Mucosa of stomach (tissue), 1 donor: ENCODE results near the gene LRMDA.

Experiments used
- H3K27me3 ChIP-seq: one replicate; pipeline ENCODE4 v1.7.0; 2013; ENCODE audit warnings: mild to moderate bottlenecking, low read length; ENCODE audit not compliant: control insufficient read depth, insufficient read depth
- H3K36me3 ChIP-seq: one replicate; pipeline ENCODE4 v1.7.0; 2013; ENCODE audit warnings: low read length; ENCODE audit not compliant: control insufficient read depth, insufficient read depth
- H3K4me1 ChIP-seq: one replicate; pipeline ENCODE4 v1.7.0; 2013; ENCODE audit warnings: mild to moderate bottlenecking, low read length; ENCODE audit not compliant: control insufficient read depth, insufficient read depth
- H3K4me3 ChIP-seq: one replicate; pipeline ENCODE4 v1.7.0; 2013; ENCODE audit warnings: low read length
- H3K9ac ChIP-seq: one replicate; pipeline ENCODE4 v1.7.0; 2013; ENCODE audit warnings: mild to moderate bottlenecking, low read length, moderate library complexity
- H3K9me3 ChIP-seq: one replicate; pipeline ENCODE4 v1.7.0; 2013; ENCODE audit warnings: mild to moderate bottlenecking, low read length, moderate library complexity; ENCODE audit not compliant: control insufficient read depth
- donor health status: Pancreatic carcinoma.

The LRMDA gene

DNA sequence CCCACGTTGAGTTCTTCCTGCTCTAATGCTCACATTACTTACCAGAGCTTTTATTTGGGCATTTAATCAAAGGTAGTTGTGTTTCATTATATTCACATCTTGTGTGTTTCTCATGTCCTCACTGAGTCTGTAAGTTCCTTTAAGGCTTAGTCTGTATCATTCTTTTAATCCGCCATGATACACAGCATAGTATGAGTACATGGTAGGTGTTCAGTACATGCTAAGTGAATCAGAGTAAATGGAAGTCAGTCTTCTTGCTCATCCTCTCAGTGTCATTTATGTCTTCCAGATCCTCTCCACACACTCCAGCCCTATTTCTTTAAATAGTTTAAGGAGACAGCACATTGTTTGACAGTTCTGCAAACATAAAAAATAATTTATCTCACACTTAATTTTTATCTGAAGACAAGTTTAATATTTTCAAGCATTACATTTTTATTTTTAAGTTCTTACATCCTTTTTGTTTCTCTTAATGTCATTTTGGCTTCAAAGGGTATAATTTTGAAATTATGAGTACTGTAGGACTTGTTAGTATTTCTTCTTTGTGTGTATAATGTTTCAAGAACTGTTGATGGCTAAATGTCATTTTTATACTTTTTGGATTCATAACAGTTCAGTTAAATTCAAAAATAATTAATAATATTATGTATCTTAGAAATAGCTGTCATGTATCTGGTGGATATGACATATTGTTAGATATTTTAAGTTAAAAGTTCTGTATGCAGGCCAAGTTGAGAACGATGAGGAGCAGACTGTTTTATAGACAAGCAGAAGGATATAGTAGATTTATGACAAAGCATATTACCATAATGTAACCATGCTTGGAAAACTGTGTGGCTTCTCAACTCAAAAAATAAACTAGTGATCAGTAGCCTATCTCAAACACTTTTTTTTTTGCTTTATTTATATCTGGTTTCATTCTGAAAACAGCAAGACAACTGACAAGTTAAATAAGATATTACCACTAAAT lies 342.7 kb downstream of the LRMDA start:
- H3K4me1 ChIP-seq, result peaks cover 29% of the 10 kb centered on the region
- H3K36me3 ChIP-seq, result no peaks in the 10 kb centered on the region
- no peak overlapping the region for H3K9ac ChIP-seq
- no peaks in the 10 kb centered on the region for H3K27me3 ChIP-seq
- no peak overlapping the region for H3K4me3 ChIP-seq
- no peaks in the 10 kb centered on the region for H3K9me3 ChIP-seq

- peaks cover 29% of the 10 kb centered on the region for H3K4me1 ChIP-seq
Observed at GRCh38 chr10:75774783-75775490, 343.5 kb downstream of the LRMDA start.

DNA sequence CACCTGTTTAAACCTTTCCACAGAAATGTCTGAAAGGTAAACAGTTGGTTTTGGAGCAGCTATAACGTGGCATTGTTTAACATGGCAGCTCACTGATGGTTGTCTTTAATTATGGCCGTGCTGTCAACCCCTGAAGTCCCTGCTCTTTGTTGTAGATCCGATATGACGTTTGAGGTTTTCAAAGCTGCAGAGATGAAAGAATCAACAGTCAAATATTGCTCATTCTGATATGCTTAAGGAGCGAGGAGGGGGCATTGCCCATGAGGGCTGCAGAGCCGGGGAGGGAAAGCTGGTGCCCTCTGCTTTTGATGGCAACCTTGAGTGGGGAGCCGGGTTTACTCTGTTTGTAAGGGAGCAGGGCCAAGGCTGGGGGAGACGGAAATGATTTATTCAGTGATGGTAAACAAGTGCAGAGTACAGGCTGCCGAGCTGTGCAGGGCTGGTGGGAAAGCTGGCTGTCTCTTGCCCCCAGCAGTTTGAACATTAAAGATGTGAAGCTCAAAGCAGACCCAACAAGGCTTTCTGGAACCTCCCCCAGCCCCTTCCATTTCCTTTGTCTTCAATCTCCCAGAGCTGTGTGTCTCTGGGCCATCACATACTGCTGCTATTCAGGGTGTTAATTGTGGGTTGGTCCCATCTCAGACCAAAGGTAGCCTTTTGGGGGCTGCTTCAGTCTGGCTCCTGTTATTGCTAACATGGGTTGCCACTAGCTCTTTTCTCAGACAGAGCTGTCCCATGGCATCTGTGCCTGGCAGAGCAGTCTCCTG lies 345.5 kb downstream of the LRMDA start:
- H3K4me3 ChIP-seq, result no peak overlapping the region
- no peak overlapping the region for H3K9ac ChIP-seq
- H3K4me1 ChIP-seq, result peaks cover 24% of the 10 kb centered on the region

More at GRCh38 chr10:75774783-75775490, 343.5 kb downstream of the LRMDA start:
- Histone ChIP-seq H3K36me3 (no peaks in the 10 kb centered on the region), H3K9ac (no peak overlapping the region), H3K9me3 (no peaks in the 10 kb centered on the region), H3K27me3 (no peaks in the 10 kb centered on the region), H3K4me3 (no peak overlapping the region)

GRCh38 chr10:75778665-75779064 lies 347.2 kb downstream of the LRMDA start:
- Histone ChIP-seq H3K9me3 (no peaks in the 10 kb centered on the region), H3K4me3 (no peak overlapping the region), H3K36me3 (no peaks in the 10 kb centered on the region), H3K4me1 (peaks cover 18% of the 10 kb centered on the region), H3K9ac (no peak overlapping the region), H3K27me3 (no peaks in the 10 kb centered on the region)

More for the DNA sequence above, 345.5 kb downstream of the LRMDA start:
- Histone ChIP-seq H3K36me3 (no peaks in the 10 kb centered on the region), H3K27me3 (no peaks in the 10 kb centered on the region), H3K9me3 (no peaks in the 10 kb centered on the region)

GRCh38 chr10:75779276-75779675 lies 347.9 kb downstream of the LRMDA start:
- Histone ChIP-seq H3K4me1 (peaks cover 16% of the 10 kb centered on the region), H3K9me3 (no peaks in the 10 kb centered on the region), H3K9ac (no peak overlapping the region), H3K36me3 (no peaks in the 10 kb centered on the region), H3K4me3 (no peak overlapping the region), H3K27me3 (no peaks in the 10 kb centered on the region)

GRCh38 chr10:75782463-75783248 lies 351.2 kb downstream of the LRMDA start:
- Histone ChIP-seq H3K36me3 (no peaks in the 10 kb centered on the region), H3K9ac (no peak overlapping the region), H3K4me1 (no peaks in the 10 kb centered on the region), H3K4me3 (no peak overlapping the region), H3K9me3 (no peaks in the 10 kb centered on the region), H3K27me3 (no peaks in the 10 kb centered on the region)

- no peaks in the 10 kb centered on the region for H3K27me3 ChIP-seq
- no peaks in the 10 kb centered on the region for H3K9me3 ChIP-seq
- H3K4me3 ChIP-seq, result no peak overlapping the region
Observed at GRCh38 chr10:75788394-75789205, 357.2 kb downstream of the LRMDA start.

GRCh38 chr10:75793848-75794247 lies 362.4 kb downstream of the LRMDA start:
- Histone ChIP-seq H3K4me1 (no peaks in the 10 kb centered on the region), H3K4me3 (no peak overlapping the region), H3K9ac (no peak overlapping the region), H3K36me3 (no peaks in the 10 kb centered on the region), H3K27me3 (no peaks in the 10 kb centered on the region), H3K9me3 (no peaks in the 10 kb centered on the region)

More at GRCh38 chr10:75788394-75789205, 357.2 kb downstream of the LRMDA start:
- Histone ChIP-seq H3K4me1 (peaks cover 6% of the 10 kb centered on the region), H3K36me3 (no peaks in the 10 kb centered on the region), H3K9ac (no peak overlapping the region)

DNA sequence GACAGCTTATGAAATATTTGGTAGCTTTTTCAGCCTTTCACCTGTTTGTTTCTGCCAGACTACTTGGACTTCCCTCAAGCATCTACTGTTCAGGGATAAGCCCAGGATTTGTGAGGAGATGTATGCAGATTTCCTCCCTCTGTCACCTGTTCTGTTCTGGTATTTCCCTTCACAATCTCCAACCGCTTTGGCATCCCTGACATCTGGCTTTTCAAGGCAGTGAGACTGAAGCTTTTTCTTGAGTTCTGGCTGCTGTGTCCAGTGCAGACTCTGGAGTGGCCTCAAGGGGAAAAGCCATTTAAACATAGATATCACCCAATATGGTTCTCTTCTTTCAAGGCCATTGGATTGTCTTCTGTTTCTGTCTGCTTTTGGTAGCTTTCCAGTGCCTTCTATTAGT lies 369.7 kb downstream of the LRMDA start:
- Histone ChIP-seq H3K36me3 (no peaks in the 10 kb centered on the region), H3K9ac (no peak overlapping the region), H3K27me3 (no peaks in the 10 kb centered on the region), H3K4me3 (no peak overlapping the region), H3K4me1 (peaks cover 14% of the 10 kb centered on the region), H3K9me3 (no peaks in the 10 kb centered on the region)

- Histone ChIP-seq H3K9me3 (no peaks in the 10 kb centered on the region), H3K36me3 (no peaks in the 10 kb centered on the region), H3K27me3 (no peaks in the 10 kb centered on the region), H3K9ac (no peak overlapping the region), H3K4me1 (peaks cover 14% of the 10 kb centered on the region), H3K4me3 (no peak overlapping the region)
Observed at GRCh38 chr10:75801661-75802060, 370.2 kb downstream of the LRMDA start.
